A673 (cell line): ENCODE measurements around the gene COL4A4. TPM values are rescaled to one million over a fixed set of nuclear protein-coding genes. Genes with fewer than 3 reads are reported as not detected.

Experiments used
- BruUV-seq: library from RNA; stranded (reverse); fragments of 400-500 nt; replicated peaks from 2 replicates; lab custom pipeline; 2021; lab: Mats Ljungman, UMichigan
- CTCF ChIA-PET: fragments of 300-600 bp; sonication (Branson Sonifier 250); formaldehyde crosslinking; loops from one replicate; lab custom pipeline; 2022; ENCODE audit warnings: antibody characterized with exemption; lab: Charles Lee
- POLR2A ChIA-PET: fragments of 300-600 bp; sonication (Branson Sonifier 250); formaldehyde crosslinking; loops from one replicate; lab custom pipeline; 2022; ENCODE audit warnings: antibody characterized with exemption; ENCODE audit not compliant: low non-redundant PET; lab: Charles Lee
- DNase-seq: peaks from one replicate; pipeline ENCODE4 v3.0.0-alpha.2; 2015; ENCODE audit warnings: low spot score
- H3K27ac ChIP-seq: fragments of 200-600 bp; sonication (generic); 2 replicates; pipeline ENCODE4 v1.5.1; 2016; ENCODE audit warnings: mixed run types, low read depth, mild to moderate bottlenecking, mixed read lengths, antibody characterized with exemption, low read length; ENCODE audit not compliant: poor library complexity, severe bottlenecking
- H3K27me3 ChIP-seq: fragments of 200-600 bp; sonication (generic); replicated peaks from 2 replicates; pipeline ENCODE4 v1.6.1; 2017; ENCODE audit warnings: mixed run types, low read depth, mild to moderate bottlenecking, mixed read lengths, antibody characterized with exemption, low read length; ENCODE audit not compliant: insufficient read depth, poor library complexity
- H3K36me3 ChIP-seq: fragments of 200-600 bp; sonication (generic); 2 replicates; pipeline ENCODE4 v1.6.1; 2016; ENCODE audit warnings: mixed run types, mild to moderate bottlenecking, mixed read lengths, antibody characterized with exemption, low read length; ENCODE audit not compliant: insufficient read depth, poor library complexity, severe bottlenecking
- H3K4me1 ChIP-seq: fragments of 200-600 bp; sonication (generic); 2 replicates; pipeline ENCODE4 v1.6.1; 2017; ENCODE audit warnings: mixed run types, mild to moderate bottlenecking, mixed read lengths, antibody characterized with exemption, low read length; ENCODE audit not compliant: insufficient read depth, poor library complexity, severe bottlenecking
- H3K4me3 ChIP-seq: fragments of 200-600 bp; sonication (generic); 2 replicates; pipeline ENCODE4 v1.5.1; 2016; ENCODE audit warnings: low read depth, mixed run types, mild to moderate bottlenecking, mixed read lengths, low read length; ENCODE audit not compliant: poor library complexity, severe bottlenecking
- H3K9me3 ChIP-seq: fragments of 200-600 bp; sonication (generic); 2 replicates; pipeline ENCODE4 v1.6.1; 2016; ENCODE audit warnings: mixed run types, low read depth, mild to moderate bottlenecking, mixed read lengths, antibody characterized with exemption, low read length; ENCODE audit not compliant: poor library complexity, severe bottlenecking
- EZH2 ChIP-seq: fragments of 200-600 bp; sonication (generic); IDR thresholded peaks from 2 replicates; pipeline ENCODE4 v1.6.1; 2017; ENCODE audit warnings: borderline replicate concordance, low read depth, mild to moderate bottlenecking, mixed read lengths, antibody characterized with exemption, low read length; ENCODE audit not compliant: poor library complexity, severe bottlenecking
- intact Hi-C: fragments of 100-400 bp; cut with micrococcal nuclease; formaldehyde crosslinking; loops from one replicate; pipeline ENCODE4 v1.10.0; 2022; ENCODE audit not compliant: unreplicated experiment
- total RNA-seq: library from RNA; stranded (reverse); gene quantifications from 2 replicates; pipeline ENCODE4 v1.2.3, GENCODE V29; 2021
- TF ChIP-seq, protein P1 (sequence below): fragments of 300-800, 200-600 bp; sonication (generic); conservative IDR thresholded peaks from 2 replicates; pipeline ENCODE4 v1.5.1; 2017; ENCODE audit warnings: low read depth, mild to moderate bottlenecking, antibody characterized with exemption, low read length, moderate library complexity, mixed read lengths

Gene COL4A4
- total RNA-seq, 1 experiment from 2014 or later, result not detected

DNA sequence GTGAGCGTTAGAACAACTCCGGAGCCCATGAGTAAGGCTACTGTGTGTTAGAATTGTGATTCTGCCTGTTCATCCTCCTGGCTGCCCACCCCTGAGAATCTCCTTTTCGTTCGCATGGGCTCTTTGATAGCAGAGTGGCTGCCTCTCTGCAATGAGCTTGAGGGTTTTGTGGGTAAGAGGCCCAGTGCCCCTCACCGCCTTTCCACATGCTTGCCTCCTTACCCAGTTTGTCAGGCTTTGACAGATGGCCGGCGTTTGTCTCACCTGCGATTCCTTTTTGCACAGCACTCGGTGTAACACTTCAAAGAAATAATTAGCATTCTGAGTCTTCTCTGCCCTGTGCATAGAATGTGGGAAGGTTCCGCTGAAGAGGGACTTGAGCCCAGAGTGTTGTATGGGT, 190.2 kb downstream of the COL4A4 start:
- Histone ChIP-seq H3K27me3 (no peaks in the 10 kb centered on the region), H3K9me3 (no peaks in the 10 kb centered on the region), H3K4me1 (peaks cover 8% of the 10 kb centered on the region), H3K4me3 (no peak overlapping the region), H3K27ac (no peak overlapping the region), H3K36me3 (no peaks in the 10 kb centered on the region)
- ChIA-PET POLR2A (no interaction called here), CTCF (no interaction called here)
- intact Hi-C loops, result no loop called here
- BruUV-seq, result no TSS peak
- TF ChIP-seq EZH2, result no peak
- TF ChIP-seq, protein P1, sequence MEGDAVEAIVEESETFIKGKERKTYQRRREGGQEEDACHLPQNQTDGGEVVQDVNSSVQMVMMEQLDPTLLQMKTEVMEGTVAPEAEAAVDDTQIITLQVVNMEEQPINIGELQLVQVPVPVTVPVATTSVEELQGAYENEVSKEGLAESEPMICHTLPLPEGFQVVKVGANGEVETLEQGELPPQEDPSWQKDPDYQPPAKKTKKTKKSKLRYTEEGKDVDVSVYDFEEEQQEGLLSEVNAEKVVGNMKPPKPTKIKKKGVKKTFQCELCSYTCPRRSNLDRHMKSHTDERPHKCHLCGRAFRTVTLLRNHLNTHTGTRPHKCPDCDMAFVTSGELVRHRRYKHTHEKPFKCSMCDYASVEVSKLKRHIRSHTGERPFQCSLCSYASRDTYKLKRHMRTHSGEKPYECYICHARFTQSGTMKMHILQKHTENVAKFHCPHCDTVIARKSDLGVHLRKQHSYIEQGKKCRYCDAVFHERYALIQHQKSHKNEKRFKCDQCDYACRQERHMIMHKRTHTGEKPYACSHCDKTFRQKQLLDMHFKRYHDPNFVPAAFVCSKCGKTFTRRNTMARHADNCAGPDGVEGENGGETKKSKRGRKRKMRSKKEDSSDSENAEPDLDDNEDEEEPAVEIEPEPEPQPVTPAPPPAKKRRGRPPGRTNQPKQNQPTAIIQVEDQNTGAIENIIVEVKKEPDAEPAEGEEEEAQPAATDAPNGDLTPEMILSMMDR, result no peak
- no peak for DNase-seq

DNA sequence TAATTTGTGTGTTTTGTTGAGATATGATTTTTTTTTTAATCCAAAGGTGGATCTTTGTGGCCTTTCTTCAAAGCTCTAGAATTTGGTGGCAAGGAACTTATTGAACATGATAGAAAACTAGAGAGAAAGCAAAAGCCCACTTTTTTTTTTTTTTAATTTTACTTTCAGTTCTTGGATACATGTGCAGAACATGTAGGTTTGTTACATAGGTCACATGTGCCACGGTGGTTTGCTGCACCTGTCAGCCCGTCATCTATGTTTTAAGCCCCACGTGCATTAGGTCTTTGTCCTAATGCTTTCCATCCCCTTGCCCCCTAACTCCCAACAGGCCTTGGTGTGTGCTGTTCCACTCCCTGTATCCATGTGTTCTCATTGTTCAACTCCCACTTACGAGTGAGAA, 192.2 kb downstream of the COL4A4 start:
- no peak for DNase-seq
- POLR2A ChIA-PET, result no interaction called here
- no peaks in the 10 kb centered on the region for H3K27me3 ChIP-seq
- no peaks in the 10 kb centered on the region for H3K4me1 ChIP-seq
- no peak overlapping the region for H3K4me3 ChIP-seq
- no peaks in the 10 kb centered on the region for H3K36me3 ChIP-seq
- H3K9me3 ChIP-seq, result no peaks in the 10 kb centered on the region
- BruUV-seq, result no TSS peak
- intact Hi-C loops, result no loop called here
- CTCF ChIA-PET, result no interaction called here
- no peak overlapping the region for H3K27ac ChIP-seq
- no peak for TF ChIP-seq EZH2
- TF ChIP-seq, protein P1, result no peak

DNA sequence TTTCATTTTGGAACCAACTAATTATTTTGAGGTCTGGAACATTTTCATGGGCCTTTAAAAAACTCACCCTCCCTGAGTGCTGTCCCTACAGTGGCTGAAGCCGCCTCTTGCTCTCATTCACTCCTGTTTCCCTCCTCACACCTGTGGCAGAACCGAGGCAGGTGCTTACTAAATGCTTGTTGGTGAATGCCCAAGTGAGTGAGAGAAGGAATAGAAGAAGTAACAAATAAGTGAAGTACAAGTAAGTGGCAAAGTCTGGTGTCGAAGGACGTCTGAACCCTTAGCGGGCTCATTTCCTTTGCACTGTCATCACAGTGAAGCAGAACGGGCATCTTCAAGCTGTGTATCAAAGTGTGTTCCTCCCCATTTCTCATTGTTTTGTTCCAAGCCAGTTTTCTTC, 192.9 kb downstream of the COL4A4 start:
- Histone ChIP-seq H3K4me3 (no peak overlapping the region), H3K36me3 (no peaks in the 10 kb centered on the region), H3K27me3 (no peaks in the 10 kb centered on the region), H3K4me1 (no peaks in the 10 kb centered on the region), H3K27ac (no peak overlapping the region), H3K9me3 (no peaks in the 10 kb centered on the region)
- POLR2A ChIA-PET, result no interaction called here
- no peak for DNase-seq
- no peak for TF ChIP-seq EZH2
- TF ChIP-seq, protein P1, result no peak
- no TSS peak for BruUV-seq
- intact Hi-C loops, result no loop called here
- CTCF ChIA-PET, result no interaction called here
